Activated CD8-positive, alpha-beta memory T cell treated with anti-CD3 and anti-CD28 coated beads for 1 hour (primary cell): ENCODE results near the gene GOLT1A.

Experiments used
- DNase-seq, 2 donors: peaks; one replicate each; pipeline ENCODE4 v3.0.0-alpha.2; 2020; ENCODE audit warnings: low read depth in 1 of 2; ENCODE audit errors: extremely low read depth in 1 of 2

Gene GOLT1A

GRCh38 chr1:204162494-204163074 is 51.2 kb downstream of the GOLT1A start:
- DNase-seq, result peak; percentile 38 to 68

GRCh38 chr1:204161609-204162493 is 51.9 kb downstream of the GOLT1A start:
- no peak for DNase-seq

- no peak for DNase-seq
Measured at GRCh38 chr1:204157962-204158361, 55.8 kb downstream of the GOLT1A start.

GRCh38 chr1:204155881-204156280 is 57.9 kb downstream of the GOLT1A start:
- DNase-seq, result no peak

DNA sequence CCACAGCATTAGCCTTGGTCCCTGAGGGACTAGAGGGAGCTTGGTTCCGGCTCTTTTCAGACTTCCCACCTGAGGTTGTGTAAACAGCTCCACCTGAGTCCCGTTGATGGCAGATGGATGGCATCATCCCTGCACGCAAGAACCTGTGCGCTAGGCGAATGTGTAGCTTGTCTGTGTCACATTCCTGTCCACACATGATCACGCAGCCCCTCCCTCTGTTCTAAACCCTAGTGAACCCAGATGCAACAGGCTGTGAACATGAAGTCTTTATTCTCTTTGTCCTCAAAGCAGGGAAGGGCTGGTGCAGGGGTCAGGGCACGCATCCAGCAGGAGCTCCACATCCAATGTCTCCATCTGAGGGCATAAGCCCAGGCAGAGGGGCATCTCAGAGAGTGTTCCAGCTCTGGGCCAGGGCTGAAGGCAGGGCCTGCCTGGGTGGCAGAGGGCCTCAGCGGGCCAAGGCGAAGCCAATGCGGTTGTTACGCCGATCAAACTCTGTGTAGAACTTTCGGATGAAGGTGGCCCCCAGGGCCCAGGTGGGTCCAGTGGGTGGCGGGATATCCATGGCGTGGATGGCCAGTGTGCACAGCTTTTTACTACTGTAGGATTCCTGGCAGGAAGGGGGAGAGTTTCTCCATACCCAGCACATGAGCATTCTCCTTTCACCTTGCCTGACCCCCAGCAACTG is 59.1 kb downstream of the GOLT1A start:
- DNase-seq, result no peak

DNA sequence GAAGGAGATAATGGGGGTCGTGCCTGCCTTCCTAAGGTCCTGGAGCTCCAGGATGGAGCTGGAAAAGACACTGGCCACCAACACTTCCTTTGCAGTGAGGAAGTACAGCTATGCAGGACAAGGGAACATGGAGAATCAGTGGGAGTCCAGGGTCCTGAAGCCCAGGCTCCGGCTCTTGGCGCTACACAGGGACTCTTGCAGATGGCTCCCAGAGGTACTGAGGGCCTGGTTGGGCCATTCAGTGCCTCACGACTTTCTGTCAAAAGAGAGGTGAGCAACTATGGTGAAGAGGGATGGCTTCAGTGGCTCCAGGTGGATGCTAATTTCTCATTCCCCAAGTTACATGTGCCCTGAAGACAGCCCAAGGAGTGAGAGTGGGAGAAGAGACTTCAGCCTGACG is 60.1 kb downstream of the GOLT1A start:
- DNase-seq, result no peak

DNA sequence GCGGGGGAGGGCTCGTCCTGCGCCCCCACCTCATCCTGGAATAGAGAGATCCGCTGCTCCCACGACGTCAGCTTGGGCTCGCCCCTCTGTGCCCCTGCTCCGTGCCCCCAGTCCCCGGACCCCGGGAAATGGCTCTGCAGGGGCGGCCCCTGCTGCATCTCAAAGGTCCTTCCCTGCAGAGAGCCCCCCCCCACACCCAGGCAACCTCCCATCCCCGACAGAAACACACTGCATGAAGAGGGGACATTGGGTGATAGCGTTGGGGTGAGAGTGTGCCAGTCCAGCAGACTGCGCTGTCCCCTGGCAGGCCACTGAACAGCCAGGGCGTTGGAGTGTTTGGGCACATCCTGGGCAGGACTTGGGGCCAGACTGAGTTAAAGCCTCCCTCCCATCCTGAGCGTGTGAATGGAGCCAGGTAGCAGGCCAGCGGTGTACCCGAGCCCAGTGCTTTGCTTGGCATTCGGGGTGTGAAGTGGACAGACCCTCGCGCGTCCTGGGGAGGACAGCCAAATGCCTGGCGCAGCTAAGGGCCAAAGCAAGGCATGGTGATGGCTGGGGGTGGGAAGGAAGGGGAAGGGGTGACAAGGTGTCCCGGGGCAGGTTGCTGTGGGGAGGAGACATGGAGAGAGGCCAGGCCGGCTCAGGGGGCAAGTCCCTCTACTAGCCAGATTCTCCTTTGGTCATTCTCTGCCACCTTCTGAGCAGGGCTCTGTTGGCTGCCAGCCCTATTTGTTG is 61.3 kb downstream of the GOLT1A start:
- DNase-seq, result no peak

DNA sequence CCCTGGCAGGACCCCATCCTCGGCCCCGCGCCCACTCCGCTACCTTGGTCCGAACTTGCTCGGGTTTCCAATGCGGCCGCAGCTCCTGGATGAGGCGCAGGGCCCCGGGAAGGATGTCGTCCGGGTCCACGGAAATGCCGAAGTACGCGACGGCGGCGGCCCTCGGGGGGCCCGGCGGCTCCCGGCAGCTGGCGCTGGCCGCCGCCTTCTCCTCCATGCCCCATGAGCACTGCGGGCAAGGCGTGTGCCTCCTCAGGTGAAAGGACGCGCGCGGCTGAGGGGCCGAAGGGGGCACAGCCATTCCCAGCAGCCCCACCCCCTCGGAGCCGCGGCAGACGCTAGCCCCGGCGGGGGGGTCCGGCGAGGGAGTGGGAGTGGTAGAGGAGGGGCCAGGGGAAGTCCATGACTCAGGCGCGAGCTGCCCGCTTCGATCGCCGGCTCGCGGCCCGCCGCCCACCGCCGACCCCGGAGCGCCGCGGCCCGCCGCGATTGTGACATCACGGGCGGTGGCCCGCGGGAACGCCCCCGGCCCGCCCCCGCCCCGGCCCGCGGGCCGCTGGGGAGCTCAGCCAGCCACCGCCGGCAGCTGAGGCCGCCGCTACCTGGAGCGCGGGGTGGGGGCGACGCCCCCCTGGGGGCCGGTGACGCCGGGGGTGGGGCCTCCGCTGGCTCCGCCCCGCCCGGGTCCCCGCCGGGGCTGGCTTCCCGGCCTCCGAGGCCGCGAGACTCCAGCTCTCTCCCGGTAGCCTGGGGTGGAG is 62.1 kb downstream of the GOLT1A start, which contains the start of gene ETNK2:
ETNK2 (minus strand) TSS at position 493 of the 758 bp plus-strand sequence; CDS start at position 301, 192 bp downstream.
- peak; percentile 18 to 43 for DNase-seq

- DNase-seq, result no peak
Measured at GRCh38 chr1:204150702-204151551, 62.9 kb downstream of the GOLT1A start.

GRCh38 chr1:204149635-204150565 is 63.9 kb downstream of the GOLT1A start:
- DNase-seq, result no peak

GRCh38 chr1:204149107-204149506 is 64.7 kb downstream of the GOLT1A start:
- no peak for DNase-seq
